GM20431 (cell line): ENCODE results near the gene GLYR1.

ENCODE experiments used
- in situ Hi-C: fragments of 300-500 bp; cut with MseI, MboI; formaldehyde crosslinking; loops from one replicate; pipeline ENCODE4 v1.15.0; 2020; ENCODE audit warnings: low sequenced_read_pairs; ENCODE audit not compliant: unreplicated experiment

GLYR1 gene

GRCh38 chr16:4814046-4814445 is 33.0 kb downstream of the GLYR1 start:
- in situ Hi-C loops = no loop called here

GRCh38 chr16:4813251-4814003 is 33.7 kb downstream of the GLYR1 start:
- in situ Hi-C loops = no loop called here

GRCh38 chr16:4811773-4812172 is 35.3 kb downstream of the GLYR1 start:
- in situ Hi-C loops = no loop called here

GRCh38 chr16:4811242-4811641 is 35.8 kb downstream of the GLYR1 start:
- in situ Hi-C loops = no loop called here

- in situ Hi-C loops = no loop called here
Observed at GRCh38 chr16:4806280-4806679, 40.8 kb downstream of the GLYR1 start.

GRCh38 chr16:4805231-4805630 is 41.9 kb downstream of the GLYR1 start:
- in situ Hi-C loops = no loop called here

GRCh38 chr16:4803898-4804762 is 43.0 kb downstream of the GLYR1 start:
- in situ Hi-C loops = no loop called here

- in situ Hi-C loops = no loop called here
Observed at GRCh38 chr16:4803401-4803844, 43.7 kb downstream of the GLYR1 start.

GRCh38 chr16:4802659-4803287 is 44.3 kb downstream of the GLYR1 start:
- in situ Hi-C loops = no loop called here

- in situ Hi-C loops = no loop called here
Observed at GRCh38 chr16:4801962-4802658, 45.0 kb downstream of the GLYR1 start, which contains the start of gene ROGDI. ROGDI (minus strand) TSS chr16:4802633; CDS start chr16:4802571, 62 bp downstream.

GRCh38 chr16:4801051-4801961 is 45.8 kb downstream of the GLYR1 start:
- in situ Hi-C loops = no loop called here

GRCh38 chr16:4800290-4801041 is 46.6 kb downstream of the GLYR1 start:
- in situ Hi-C loops = no loop called here

GRCh38 chr16:4799171-4799855 is 47.8 kb downstream of the GLYR1 start:
- in situ Hi-C loops = no loop called here

GRCh38 chr16:4798456-4798855 is 48.6 kb downstream of the GLYR1 start:
- in situ Hi-C loops = no loop called here

- in situ Hi-C loops = no loop called here
Observed at GRCh38 chr16:4797805-4798252, 49.3 kb downstream of the GLYR1 start.

- in situ Hi-C loops = no loop called here
Observed at GRCh38 chr16:4796982-4797804, 49.9 kb downstream of the GLYR1 start.
